Suprapubic skin (tissue), 4 donors: ENCODE results near the gene NPRL2.

Experiments used
- CTCF ChIP-seq, 2 donors: fragments of 200-600 bp in 1 of 2; fragments of 450-650 bp in 1 of 2; sonication (generic) in 1 of 2; IDR thresholded peaks; one replicate each; pipeline ENCODE4 v1.5.1; 2016 to 2019; ENCODE audit warnings: antibody characterized with exemption in 2 of 2, mild to moderate bottlenecking in 1 of 2, moderate library complexity in 1 of 2
- EP300 ChIP-seq: sonication (generic); formaldehyde crosslinking; IDR thresholded peaks from one replicate; pipeline ENCODE4 v1.6.1; 2017; ENCODE audit warnings: antibody characterized with exemption
- POLR2A ChIP-seq, 2 donors: fragments of 450-650 bp; IDR thresholded peaks; one replicate each; pipeline ENCODE4 v1.6.1; 2017; ENCODE audit warnings: antibody characterized with exemption in 2 of 2, mild to moderate bottlenecking in 2 of 2, moderate library complexity in 2 of 2
- POLR2AphosphoS5 ChIP-seq, 3 donors: sonication (generic); formaldehyde crosslinking; IDR thresholded peaks; one replicate each; pipeline ENCODE4 v1.6.1; 2017; ENCODE audit warnings: antibody characterized with exemption in 3 of 3

- no peak for TF ChIP-seq CTCF (IDR thresholded peaks at IDR 0.05)
- TF ChIP-seq POLR2A (IDR thresholded peaks at IDR 0.05): no peak
- no peak for TF ChIP-seq EP300
- no peak for TF ChIP-seq POLR2AphosphoS5 (IDR thresholded peaks at IDR 0.05)
These were observed 36.2 kb downstream of the NPRL2 start for GRCh38 chr3:50314342-50314741.
